Testis (tissue), 3 donors: ENCODE measurements around the gene SLC17A9. TPM values are rescaled to one million over a fixed set of nuclear protein-coding genes. Genes with fewer than 3 reads are reported as not detected.

Source experiments
- DNase-seq: peaks from one replicate; pipeline ENCODE4 v3.0.0-alpha.2; 2019
- H3K27ac ChIP-seq, 2 donors: fragments of 200-600 bp; sonication (generic); one replicate each; pipeline ENCODE4 v1.5.1; 2019
- H3K27me3 ChIP-seq: fragments of 200-600 bp; sonication (generic); one replicate; pipeline ENCODE4 v1.5.1; 2019
- H3K36me3 ChIP-seq: fragments of 200-600 bp; sonication (generic); one replicate; pipeline ENCODE4 v1.5.1; 2017; ENCODE audit warnings: low read depth; ENCODE audit errors: missing control alignments
- H3K4me1 ChIP-seq: fragments of 200-600 bp; sonication (generic); one replicate; pipeline ENCODE4 v1.5.1; 2019
- H3K4me3 ChIP-seq, 2 donors: fragments of 200-600 bp; sonication (generic); one replicate each; pipeline ENCODE4 v1.5.1; 2017 to 2019
- H3K9me3 ChIP-seq: fragments of 200-600 bp; sonication (generic); one replicate; pipeline ENCODE4 v1.5.1; 2017
- CTCF ChIP-seq, 3 experiments: fragments of 450-650 bp in 2 of 3; fragments of 200-600 bp in 1 of 3; sonication (generic) in 1 of 3; IDR thresholded peaks; one replicate each; pipeline ENCODE4 v1.5.1; 2016 to 2019; ENCODE audit warnings: antibody characterized with exemption in 3 of 3, mild to moderate bottlenecking in 2 of 3, moderate library complexity in 1 of 3
- POLR2A ChIP-seq: fragments of 450-650 bp; IDR thresholded peaks from one replicate; pipeline ENCODE4 v1.6.1; 2017; ENCODE audit warnings: antibody characterized with exemption, mild to moderate bottlenecking, moderate library complexity
- WGBS, 2 donors: methylation state at CpG; one replicate each; pipeline ENCODE4 v1.1.5; 2018; 5-methylcytosine and 5-hydroxymethylcytosine counted together
- intact Hi-C: fragments of 100-400 bp; cut with DNase I; formaldehyde crosslinking; loops from one replicate; pipeline ENCODE4 v1.15.1; 2023; ENCODE audit warnings: low total_unique reads
- polyA plus RNA-seq: library from polyadenylated mRNA; stranded (reverse); fragments of 350-450 nt; fragmentation: Illumina TruSeq; extraction: RNeasy Lipid Tissue Mini Kit (QIAGEN cat#74804); gene quantifications from one replicate; pipeline ENCODE4 v1.2.3, GENCODE V29; 2014; ENCODE audit warnings: low read depth, low replicate concordance; ENCODE audit not compliant: insufficient read depth
- total RNA-seq, 2 donors: library from RNA; depleted of rRNA; stranded (reverse); fragments of >200 nt; gene quantifications; one replicate each; pipeline ENCODE4 v1.2.3, GENCODE V29; 2016

The SLC17A9 gene
- total and polyA plus RNA-seq, 3 donors from 2014 or later = 2.1 to 3.2 (median 2.9) TPM

DNA sequence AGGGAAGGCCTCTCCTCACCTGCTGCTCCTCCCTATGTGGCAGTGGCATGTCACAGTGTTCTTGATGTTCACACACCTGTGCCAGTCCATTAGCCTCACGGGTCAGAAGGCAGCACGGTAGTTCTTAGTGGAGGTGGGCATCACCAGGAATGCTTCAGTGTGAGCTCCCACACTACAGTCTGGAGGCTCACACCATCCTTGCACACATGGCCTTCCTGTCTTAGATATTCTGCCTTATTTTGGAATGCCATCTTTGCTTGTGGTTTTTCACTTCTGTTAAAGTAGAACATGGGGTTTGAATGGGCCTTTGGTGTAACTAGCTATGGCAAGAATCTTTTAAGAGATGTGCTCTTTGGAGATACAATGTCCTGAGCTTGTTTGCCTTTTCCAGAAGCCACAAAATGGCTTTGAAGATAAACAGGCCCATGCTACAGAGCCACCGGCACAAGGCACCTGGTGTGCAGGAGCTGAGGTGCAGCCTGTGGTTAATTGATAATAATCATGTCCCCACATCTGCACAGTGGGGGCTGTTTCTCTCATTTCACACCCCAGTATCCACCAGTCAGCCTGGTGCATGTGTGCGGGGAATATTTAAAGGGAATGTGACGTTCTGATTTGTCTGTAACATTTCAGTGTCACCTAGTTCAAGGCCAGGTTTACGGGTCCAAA, 3.2 kb upstream of the SLC17A9 start:
- DNase-seq = no peak
- 93 to 99% methylated on average over 6 of the region's 6 CpGs for WGBS, 2 donors

GRCh38 chr20:62949962-62950361, 2.5 kb upstream of the SLC17A9 start:
- Histone ChIP-seq H3K36me3 (no peaks in the 10 kb centered on the region), H3K27ac (no peak overlapping the region), H3K9me3 (no peaks in the 10 kb centered on the region), H3K4me1 (peaks cover 37% of the 10 kb centered on the region), H3K4me3 (no peak overlapping the region), H3K27me3 (no peaks in the 10 kb centered on the region)
- 95 to 96% methylated on average over 12 of the region's 12 CpGs for WGBS, 2 donors
- TF ChIP-seq CTCF (IDR thresholded peaks at IDR 0.05) (no peak), POLR2A (no peak)
- intact Hi-C loops = no loop called here
- no peak for DNase-seq

More for the DNA sequence above, 3.2 kb upstream of the SLC17A9 start:
- intact Hi-C loops = no loop called here
- Histone ChIP-seq H3K27ac (no peak overlapping the region), H3K4me3 (no peak overlapping the region), H3K9me3 (no peaks in the 10 kb centered on the region), H3K27me3 (no peaks in the 10 kb centered on the region), H3K36me3 (no peaks in the 10 kb centered on the region), H3K4me1 (peaks cover 33% of the 10 kb centered on the region)
- TF ChIP-seq POLR2A = no peak
- TF ChIP-seq CTCF (IDR thresholded peaks at IDR 0.05) = no peak

DNA sequence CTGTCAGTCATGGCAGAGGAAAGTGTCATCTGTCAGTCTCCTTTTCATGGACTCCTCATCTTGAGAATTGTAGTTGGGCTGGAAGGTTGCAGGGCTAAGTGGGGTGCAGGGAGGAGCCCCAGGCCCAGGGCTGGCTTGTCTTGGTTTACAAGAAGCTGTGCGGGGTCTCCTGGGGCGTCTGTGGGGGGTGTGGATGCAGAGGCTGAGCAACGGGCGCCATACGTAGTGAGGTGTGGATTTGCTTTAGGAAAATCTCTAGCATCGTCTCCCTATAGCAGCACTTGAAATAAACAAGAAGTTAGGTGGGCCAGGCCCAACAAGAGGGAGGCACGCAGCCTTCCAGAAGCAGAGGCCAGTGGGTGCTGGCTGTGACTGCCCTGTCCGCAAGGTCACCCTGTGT, 1.8 kb upstream of the SLC17A9 start:
- no peak overlapping the region for H3K4me3 ChIP-seq
- no peaks in the 10 kb centered on the region for H3K36me3 ChIP-seq
- no peak for DNase-seq
- intact Hi-C loops = no loop called here
- H3K27me3 ChIP-seq = no peaks in the 10 kb centered on the region
- TF ChIP-seq CTCF (IDR thresholded peaks at IDR 0.05) = no peak
- TF ChIP-seq POLR2A = no peak
- H3K4me1 ChIP-seq = peaks cover 41% of the 10 kb centered on the region
- H3K27ac ChIP-seq = no peak overlapping the region
- no peaks in the 10 kb centered on the region for H3K9me3 ChIP-seq
- 90 to 96% methylated on average over 5 to 8 of the region's 8 CpGs for WGBS, 2 donors

DNA sequence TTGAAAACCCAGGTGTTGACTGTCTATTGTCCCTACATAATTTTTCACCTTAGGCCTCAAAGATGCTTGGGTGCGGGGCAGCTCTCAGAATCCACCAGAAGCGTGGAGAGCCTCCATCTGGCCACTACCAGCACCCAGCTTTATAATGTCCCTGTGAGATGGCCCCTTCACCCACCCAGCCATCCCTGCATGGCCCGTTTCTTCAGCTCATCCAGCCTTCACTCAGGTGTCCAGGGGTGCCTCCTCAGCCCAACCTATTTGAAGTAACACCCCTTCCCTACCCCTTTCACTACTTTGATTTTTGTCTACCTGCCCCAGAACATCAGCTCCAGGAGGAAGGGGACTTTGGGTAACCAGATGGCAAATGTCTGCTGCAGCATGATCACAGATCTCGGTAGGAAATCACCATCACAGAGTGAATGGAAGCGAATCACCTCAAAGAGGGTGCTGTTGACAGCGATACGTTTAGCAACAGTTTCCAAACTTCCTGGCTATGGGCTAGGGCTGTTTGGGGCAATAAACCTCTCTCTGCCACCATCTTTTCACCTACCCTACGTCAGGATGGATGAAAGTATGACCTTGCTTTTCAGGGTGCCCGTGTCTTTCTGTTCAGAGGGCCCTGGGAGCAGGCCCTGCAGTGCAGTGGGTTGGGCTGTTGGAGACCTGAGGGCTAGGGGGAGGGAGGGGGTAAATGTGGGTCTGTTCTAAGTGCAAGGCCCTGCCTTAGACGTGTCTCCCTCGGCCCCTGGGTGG, 1.2 kb upstream of the SLC17A9 start:
- Histone ChIP-seq H3K27me3 (no peaks in the 10 kb centered on the region), H3K36me3 (no peaks in the 10 kb centered on the region), H3K4me1 (peaks cover 42% of the 10 kb centered on the region), H3K4me3 (no peak overlapping the region), H3K9me3 (no peaks in the 10 kb centered on the region), H3K27ac (no peak overlapping the region)
- no peak for DNase-seq
- no peak for TF ChIP-seq CTCF (IDR thresholded peaks at IDR 0.05)
- TF ChIP-seq POLR2A = no peak
- intact Hi-C loops = no loop called here
- WGBS, 2 donors = 89 to 99% methylated on average over 7 to 11 of the region's 11 CpGs
